ENCODE measurements around the gene IRAK4.

The IRAK4 gene

DNA sequence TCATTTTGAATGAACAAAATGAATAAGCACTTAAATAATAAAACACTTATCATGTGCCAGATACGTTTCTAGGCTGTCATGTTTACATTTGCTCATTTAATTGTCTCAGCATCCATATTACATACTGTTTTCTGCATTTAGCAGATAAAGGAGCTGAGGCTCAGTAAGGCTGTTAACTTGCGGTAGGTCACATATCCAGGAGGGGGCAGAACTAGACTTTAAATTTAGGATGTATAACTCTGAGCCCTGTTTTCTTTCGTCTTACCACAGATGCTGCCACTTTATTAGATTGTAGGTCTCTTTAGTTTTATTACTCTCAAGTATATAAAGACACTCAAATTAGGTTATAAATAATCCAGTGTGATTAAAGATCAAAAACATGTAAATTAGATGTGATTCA is 17.7 kb downstream of the IRAK4 start:
- no peak for DNase-seq

DNA sequence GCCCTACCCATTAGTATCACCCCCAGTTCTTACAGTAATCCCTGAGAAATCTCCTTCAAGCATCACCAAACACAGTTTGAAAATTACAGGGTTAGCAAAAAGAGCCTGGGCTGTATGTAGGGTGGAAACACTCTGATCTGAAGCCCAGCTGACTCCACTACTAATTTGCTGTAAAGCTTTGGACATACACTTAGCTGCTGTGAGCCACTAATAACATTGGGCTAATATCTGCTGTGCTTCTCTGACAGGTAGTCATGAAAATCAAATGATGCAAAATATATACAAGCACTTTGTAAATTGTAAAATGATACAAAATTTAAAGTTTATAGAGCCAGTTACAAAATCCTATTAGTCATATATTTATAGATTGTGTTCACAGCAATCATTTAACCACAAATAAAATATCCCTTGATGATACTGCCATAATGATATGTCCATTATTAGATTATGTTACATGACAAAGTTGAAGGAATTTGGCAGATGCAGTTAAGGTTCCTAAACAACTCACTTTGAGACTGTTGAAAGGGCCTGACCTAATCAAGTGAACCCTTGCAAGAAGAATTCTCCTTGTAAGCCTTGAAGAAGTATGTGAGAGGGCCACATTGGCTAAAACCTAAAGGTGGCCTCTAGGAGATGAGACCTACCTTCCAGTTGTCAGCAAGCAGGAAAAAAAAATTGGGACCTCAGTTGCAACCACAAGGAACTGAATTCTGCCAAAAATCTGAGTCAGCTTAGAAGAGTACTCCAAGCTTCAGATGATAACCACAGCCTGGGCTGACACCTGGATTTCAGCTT is 28.3 kb downstream of the IRAK4 start:
- DNase-seq: no peak

DNA sequence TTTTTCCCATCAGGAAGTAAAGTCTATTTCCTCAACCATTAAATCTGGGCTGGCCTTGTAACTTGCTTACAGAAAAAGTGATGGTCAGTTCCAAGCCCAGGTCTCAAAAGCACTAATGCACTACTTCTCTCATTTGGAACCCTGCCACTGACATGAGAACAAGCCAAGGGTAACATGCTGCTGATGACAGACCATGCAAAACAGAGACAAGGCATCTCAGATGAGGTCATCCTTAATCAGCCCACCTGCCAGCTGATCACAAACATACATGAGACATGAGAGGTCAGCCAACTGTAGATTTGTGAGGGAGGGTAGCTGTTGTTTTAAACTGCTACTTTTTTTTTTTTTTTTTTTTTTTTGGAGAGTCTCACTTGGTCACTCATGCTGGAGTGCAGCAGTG is 31.2 kb downstream of the IRAK4 start:
- DNase-seq: no peak

DNA sequence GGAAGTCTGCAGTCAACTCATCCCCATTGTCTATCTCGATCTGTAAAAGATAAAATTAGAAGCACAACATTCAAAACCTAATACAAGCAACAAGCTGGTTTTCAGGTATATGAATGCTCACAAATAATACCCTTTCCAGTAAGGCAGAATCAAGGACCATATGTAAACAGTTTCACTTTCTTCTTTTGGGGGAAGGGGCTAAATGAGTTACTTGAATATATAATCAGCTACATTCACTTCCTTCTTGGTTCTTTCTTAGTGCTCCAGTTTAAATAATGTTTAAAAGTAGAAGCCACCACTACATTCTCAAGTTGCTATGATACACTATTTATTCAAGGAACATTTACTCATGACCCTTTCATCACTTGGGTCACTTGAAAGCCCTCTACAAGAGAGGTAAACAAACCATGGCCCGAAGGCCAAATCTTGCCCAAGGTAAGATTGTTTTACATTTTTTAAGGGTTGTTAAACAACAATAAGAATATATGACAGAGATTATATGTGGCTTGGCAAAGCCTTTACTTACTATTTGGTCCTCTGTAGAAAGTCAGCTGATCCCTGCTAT is 37.0 kb downstream of the IRAK4 start:
- no peak for DNase-seq

DNA sequence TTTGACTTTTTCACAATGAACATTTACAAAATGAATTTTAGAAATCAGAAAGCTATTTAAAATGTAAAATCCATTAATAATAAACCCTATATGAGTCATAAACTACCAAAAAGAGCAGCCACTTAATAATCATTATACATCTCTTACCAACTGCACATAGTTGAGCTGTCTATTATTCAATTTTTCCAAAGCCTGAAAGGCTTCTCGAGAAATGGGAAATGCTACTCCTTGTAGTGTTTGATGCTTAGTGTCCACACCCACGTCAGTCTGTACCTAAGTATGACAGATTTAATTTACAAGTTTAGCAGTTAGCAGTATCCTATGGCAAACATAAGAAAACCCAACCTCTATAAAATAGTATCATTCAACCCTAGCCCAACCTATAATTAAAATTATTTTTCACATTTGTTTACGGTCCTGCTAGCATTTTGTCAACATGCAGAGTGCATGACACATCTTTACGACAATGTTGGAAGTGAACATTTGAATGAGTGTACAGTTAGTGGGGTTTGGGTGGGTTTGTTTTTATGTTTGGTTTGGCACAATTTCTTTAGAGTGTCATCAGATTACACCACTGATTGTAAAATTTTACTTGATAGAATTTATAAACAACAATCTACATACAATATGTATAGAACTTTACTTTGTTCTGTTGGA is 38.9 kb downstream of the IRAK4 start:
- no peak for DNase-seq

DNA sequence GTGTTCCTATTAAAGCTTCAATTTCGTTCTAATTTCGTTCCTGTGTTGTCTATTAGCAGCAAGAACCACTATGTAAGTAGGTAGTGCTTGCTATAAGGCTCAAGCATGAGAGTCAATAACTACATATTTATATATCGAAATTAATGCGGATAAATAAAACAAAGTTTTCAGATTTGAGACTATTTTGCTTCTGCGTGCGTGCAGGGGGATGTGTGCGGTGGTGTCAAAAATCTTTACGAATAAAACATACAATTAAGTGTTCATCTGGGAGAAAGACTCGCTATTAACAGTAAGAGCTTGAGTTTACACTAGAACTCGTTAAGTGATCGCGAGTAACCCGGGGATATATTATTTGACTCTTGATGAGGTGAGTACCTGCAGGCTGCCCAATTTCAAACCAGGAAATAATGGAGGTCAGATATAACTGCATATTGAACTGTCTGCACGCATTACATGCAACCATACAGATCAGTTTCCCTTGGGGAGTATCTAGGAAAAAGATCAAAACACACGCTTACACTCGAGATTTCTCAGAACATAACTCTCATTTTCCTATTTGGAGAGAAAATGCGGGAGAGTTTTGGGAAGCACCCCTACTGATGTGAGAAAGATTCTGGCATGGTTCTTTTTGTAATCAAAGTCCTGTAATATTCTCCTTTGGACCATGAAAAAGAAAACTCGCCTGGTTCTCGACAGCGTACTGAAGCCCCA is 46.6 kb downstream of the IRAK4 start:
- no peak for DNase-seq

DNA sequence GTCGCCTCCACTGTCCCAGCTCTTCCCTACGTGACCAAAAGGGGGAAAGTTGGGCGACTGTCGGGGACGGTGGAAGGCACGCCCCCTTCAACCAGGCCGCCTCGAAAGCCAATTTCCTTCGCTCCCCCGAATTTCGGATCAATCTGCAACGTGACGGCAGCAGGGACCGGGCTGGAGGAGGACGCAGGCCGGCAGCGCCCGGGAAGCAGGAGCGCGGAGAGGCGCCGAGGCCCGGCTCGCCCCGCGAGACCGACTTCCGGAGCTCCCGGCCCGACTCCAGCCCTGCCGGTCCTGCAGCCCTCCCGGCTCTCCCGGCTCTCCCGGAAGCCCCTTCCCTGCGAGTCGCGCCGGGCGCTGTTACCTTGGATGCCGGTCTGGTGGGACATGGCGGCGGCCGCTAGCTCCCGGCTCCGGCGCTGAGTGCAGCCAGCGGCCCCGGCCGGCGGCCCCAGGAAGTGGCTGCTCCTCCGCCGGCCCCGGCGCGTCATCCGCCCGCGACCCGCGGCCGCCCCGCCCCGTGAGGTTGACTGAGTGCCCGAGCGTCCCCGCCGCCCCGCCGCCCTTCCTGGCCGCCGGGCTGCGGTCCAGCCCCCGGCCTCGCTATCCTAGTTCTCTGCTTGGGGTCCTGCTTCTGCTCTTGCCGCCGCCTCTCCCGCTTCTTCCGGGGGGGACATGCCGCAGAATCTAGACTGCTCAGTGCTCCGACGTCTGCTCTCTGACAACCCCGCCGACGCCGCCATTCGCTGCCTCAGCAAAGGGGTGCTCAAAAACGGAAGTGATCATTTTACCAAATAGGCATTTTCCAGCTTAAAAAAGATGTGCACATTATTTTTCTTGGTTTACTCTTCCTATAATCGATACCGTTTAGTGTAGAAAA is 47.3 kb downstream of the IRAK4 start, which contains the start of gene TWF1:
Gene TWF1 (minus strand): TSS at position 458 of the 877 bp plus-strand sequence. CDS start 72 bp downstream, at position 386.
- DNase-seq: peak; percentile 91

DNA sequence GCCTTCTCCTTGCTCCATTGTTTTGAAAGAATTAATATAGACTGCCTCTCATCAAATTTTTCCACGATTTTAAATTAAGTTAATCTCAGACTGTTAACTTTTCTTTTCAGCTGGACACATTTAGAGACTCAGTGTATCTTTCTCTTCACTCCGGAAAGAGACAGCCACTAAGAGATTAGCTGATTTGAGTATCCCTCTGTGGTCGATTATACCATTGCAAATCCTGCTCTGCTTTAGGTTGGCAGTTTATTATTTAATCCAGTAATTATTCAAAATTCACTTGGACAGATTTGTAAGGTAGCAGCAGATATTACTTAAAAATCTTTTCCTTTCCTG is 48.0 kb downstream of the IRAK4 start:
- no peak for DNase-seq

DNA sequence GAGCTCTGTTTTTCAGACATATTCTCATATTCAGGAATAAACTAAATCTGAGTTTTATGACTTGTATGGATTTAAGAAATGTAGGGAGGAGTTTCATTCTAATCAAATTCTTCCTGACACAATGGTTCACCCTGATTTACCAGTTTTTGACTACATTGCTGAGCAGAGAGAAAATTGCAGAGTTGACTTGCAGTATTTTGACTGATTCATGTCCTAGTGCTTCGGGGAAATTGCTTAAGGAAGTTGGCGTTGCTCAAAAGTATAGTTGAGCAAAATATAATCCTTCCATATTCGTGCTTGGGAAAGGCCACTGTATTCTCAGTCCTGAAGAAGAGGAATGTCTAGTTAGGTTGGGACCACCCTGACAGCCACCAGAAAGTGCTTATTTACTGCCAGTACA is 48.6 kb downstream of the IRAK4 start:
- no peak for DNase-seq

DNA sequence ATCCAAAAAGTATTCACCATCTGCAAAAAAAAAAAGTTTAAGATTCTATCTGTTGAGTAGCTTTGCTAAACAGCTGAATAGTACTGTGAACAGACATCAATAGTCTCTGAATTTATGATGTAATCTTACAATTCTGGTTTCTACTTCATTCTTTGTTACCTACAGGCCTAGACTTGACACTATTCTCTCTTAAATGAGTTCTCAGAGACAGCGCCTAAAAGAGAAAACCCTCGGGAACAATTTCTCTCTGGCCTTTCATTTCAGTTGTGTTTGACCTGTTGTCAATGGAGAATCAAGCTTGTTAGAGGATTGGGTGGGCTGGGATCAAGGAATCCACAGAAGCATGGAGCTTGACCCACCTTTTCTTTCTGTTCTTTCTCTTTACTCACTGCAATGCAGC is 53.3 kb downstream of the IRAK4 start:
- no peak for DNase-seq

DNA sequence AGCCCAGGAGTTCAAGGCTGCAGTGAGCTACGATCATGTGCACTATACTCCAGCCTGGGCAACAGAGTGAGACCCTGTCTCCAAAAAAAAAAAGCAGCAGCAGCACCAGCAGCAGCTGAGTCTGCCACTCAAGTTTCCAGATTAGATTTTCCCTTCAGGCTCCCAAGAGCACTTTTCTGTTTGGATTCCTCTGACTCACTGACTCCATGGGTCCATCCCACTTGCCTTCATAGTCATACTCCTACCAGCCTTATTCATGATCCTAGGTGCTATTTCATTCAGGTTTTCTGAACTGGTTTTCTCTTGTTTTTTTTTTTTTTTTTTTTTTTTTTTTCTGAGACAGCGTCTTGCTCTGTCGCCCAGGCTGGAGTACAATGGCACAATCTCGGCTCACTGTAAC is 54.2 kb downstream of the IRAK4 start:
- DNase-seq: no peak

DNA sequence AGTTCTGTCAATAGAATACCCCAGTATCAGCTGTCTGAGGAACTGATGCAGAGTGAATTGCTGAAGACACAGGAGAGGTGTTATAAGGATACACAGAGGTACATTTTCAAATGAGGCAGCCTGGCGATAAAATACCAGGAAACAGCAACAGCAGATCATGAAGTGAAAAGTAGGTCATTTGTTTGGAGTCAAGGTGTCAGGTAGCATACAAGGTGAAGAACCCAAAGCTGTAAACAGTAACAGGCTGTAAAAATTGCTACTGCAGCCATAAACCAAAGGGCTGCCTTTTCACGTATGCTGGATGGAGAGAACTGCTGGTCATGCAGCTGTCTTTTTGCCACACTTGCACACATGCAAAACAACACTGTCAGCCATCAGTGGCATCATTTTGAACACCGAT is 56.7 kb downstream of the IRAK4 start:
- no peak for DNase-seq

DNA sequence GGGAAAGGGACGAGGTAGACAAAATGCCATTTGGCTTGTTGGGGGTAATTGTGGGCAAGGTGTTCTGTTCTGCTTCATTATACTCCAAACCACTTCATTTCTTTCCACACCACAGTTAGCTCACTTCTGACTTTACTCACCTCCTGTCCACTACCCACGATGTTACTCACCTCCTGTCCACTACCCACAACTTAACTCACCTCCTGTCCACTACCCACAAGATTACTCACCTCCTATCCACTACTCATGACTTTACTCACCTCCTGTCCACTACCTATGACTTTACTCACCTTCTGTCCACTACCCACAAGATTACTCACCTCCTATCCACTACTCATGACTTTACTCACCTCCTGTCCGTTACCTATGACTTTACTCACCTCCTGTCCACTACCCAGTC is 57.4 kb downstream of the IRAK4 start:
- no peak for DNase-seq

DNA sequence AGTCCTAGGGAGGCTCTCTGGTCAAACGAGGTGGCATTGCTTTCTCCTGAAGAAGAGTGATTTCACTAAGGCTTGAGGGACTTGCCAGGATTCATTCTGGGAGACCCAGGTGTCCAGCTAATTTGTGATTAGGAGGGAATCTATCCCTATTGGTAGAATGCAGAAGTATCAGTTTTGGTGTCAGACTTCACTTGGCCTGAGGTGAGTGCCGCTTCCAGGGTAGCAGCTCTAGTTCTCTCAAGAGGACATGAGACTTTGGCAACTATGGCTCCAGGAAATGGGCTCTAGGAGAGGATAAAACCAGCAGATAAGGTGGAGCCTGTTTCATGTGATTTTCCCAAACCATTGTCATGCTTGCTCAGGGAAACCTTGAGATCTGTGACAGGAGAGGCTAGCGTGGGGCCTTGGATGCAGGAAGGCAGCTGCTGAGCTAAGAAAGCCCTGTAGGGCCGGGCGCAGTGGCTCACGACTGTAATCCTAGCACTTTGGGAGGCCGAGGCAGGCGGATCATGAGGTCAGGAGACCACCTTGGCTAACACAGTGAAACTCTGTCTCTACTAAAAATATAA is 65.5 kb downstream of the IRAK4 start:
- no peak for DNase-seq

DNA sequence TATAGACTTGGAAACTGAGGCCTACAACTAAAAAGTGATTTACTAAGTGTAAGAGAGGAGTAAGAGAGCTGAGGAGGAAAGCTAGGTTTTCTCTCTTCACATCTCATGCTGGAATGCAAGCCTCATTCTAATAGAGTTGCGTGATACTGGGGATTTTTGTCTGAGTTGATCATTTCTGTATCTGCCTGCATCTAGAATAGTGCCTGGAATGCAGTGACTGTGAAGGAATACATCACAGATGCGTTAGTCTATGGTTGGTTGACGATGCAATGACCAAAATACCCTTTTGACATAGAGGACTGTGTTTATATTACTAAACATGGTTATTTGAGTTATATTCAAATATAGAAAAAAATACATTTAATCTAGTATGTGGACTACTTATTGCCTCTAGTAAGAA is 67.9 kb downstream of the IRAK4 start:
- DNase-seq: no peak

DNA sequence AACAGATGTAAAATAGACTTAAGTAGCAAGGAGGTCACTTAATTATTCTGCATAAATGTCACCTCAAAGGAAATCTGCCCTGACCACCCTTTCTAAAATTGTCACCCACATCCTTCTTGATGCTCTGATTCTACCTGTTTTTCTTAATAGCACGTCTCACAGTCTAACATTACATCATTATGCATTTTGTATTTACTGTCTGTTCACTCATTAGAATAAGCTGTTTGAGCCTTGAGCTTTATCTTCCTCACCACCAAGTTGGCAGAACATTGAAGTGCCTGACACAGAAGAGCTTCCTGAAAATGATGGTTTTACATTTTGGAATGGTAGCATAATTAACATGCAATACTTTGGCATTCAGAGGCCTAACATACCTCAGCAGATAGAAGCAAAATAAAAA is 68.3 kb downstream of the IRAK4 start:
- no peak for DNase-seq

DNA sequence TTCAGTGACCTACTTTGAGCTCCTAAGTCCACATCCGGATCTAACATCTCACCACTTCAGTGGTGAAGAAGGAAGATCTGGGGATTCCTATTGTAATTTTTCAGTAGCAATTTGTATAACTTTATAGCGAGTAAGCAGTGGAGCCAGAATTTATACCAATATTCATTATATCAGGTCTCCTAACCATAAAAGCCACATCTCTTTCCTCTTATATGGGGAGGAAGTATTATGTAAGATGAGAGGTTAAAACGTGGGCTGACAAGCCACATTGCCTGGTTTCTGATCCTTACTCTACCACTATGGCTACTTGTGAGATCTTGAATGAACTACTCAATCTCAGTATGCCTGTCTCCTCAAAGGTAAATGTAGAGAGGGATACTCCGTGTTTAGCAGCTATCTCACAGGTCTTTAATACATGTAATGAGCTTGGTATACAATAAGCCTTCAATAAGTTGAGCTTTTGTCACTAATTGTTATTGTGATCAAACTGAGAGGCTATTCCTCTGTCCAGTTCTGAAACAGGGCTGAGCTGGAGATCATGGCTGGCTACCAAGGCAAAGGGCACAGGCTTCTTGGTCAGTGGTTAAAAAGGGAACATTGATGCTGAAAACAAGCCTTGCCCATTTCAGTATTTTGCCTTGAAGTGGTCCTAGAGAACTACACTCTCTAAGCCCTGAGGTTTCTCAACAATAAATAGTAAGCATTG is 73.9 kb downstream of the IRAK4 start:
- DNase-seq: no peak

DNA sequence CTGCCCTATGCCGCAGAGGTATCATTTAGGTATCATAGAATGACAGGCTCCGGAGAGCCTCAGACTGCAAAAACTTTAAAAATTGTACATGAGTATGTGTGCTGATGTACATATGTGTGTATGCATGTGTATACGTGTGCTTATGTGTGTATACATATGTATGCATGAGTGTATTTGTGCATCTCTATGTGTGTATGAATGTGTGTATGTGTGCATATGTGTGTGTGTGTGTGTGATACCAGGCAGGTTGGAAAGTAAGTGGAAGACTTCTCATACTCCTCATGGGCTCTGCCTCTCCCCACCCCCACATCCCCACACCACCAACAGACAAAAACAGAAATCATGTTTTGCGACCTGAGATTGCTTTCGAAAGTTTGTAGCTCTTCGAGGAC is 76.5 kb downstream of the IRAK4 start:
- DNase-seq: peak; percentile 16

DNA sequence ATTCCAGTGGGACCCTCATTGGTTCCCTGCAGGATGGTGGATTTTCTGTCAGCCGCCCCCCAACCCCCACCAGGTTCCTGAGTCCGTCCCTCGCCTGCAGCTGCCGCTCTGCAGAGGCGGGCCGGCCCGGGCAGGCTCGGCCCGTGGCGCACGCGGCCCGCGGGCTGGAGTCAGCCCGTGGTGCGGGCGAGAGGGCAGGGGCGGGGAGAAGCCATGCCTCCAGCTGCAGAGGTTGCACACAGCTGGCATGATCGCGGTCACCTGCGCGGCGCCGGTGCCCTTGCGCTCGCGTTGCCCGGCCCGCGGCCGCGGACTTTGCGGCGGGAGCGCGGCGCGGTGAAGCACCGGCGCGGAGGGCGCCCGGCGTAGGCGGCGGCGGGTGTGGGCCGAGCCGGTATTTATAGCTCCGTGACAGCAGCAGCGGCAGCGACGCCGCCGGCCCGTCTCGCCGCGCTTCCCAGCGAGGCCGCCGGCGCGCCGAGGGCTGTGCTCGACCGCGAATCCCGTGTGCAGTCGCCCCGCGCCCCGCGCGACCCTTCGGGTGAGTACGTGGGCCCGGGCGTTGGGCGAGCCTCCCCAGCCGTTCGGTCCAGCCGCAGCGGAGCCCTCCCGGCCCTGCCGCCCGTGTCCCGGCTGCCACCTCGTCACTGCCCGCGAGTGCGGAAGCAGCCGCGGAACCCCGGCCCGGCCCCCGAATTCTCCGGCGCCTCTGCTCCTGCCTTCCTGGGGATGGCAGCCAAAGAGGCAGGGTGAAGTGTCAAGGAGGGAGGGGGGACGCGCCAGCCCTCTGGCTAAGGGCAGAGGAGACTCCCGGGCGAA is 77.1 kb downstream of the IRAK4 start, which contains the start of gene TMEM117:
Gene TMEM117 (plus strand): TSS at position 426 of the 819 bp plus-strand sequence.
- peak; percentile 62 for DNase-seq

DNA sequence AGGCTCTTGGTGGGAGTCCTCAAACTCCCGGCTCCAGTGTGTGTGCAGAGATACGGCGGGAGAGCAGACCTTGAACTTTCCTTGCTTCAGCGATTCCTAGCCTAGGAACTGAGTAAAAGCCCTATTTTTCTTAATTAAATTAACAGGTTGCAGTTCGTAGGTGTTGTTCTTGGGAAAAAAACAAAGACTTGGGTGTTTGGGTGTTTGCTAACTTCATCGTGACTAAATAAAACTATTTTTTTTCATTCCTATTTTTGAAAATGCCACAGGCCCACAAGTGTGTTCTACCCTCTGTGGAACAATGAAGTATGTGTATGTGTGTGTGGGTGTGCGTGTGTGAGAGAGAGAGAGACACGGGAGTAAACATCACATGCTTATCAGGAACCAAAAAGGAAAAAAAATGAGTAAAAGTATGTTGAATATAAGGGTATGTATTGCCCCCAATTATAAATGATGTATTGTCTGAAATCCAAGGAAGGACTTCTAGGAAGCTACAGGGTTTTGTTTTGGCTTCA is 77.8 kb downstream of the IRAK4 start:
- no peak for DNase-seq

Measured in activated CD4-positive, alpha-beta T cell treated with anti-CD3 and anti-CD28 coated beads for 48 hours (primary cell).